HG03280 (cell line): Measurements from ENCODE around the gene YPEL1.
A peak's percentile ranks its signal among the peaks of the same experiment; 100 is the strongest.

ENCODE experiments used
- ATAC-seq: cut with Tn5 transposase; IDR thresholded peaks from one replicate; pipeline ENCODE4 v1.9.1; 2021; ENCODE audit warnings: mild to moderate bottlenecking, moderate library complexity; ENCODE audit not compliant: unreplicated experiment

Gene YPEL1, protein sequence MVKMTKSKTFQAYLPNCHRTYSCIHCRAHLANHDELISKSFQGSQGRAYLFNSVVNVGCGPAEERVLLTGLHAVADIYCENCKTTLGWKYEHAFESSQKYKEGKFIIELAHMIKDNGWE

DNA sequence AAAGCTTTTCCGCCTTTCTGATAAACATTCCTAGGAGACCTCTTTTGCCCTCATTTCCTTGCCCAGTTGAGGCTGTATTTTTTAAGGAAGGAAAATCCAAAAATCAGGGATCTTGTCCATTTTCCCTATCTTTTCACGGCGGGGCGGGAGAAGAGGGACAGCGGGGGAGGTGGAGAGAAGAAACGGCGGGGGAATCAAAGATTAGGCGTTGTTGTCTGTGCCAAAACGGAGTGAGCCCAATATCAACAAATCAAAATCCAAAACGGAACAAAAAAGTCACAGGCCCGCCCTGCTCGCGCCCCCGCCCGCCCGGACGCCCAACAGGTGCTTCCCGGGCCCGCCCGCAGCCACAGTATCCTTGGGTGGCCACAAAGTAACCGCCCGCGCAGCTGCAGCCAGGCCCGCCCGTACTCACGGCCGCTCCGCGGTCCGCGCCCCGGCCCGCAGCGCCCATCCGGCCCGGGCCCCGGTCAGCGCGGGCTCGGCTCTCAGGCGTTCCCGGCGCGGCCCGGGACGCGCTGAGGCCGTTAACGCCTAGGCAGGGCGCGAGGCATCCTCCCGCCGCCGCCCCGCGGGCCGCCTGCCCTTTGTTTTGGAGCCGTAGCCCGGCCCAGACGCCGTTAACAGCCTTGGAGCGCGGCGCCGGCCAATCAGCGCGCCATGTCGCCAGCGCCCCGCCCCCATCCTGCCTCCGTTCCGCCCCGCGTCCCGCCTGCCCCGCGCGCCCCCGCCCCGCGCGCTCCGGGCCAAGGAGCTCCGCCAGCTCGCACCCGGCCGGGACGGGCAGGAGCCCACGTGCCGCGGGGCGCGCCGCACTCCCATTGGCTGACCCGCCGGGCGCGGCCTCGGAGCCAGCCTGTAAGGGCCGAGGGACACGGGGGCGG is at the start of gene YPEL1:
YPEL1 (minus strand) TSS at position 595 of the 884 bp plus-strand sequence. CDS start 25,050 bp downstream, outside the sequence.
- peak; percentile 85 for ATAC-seq

DNA sequence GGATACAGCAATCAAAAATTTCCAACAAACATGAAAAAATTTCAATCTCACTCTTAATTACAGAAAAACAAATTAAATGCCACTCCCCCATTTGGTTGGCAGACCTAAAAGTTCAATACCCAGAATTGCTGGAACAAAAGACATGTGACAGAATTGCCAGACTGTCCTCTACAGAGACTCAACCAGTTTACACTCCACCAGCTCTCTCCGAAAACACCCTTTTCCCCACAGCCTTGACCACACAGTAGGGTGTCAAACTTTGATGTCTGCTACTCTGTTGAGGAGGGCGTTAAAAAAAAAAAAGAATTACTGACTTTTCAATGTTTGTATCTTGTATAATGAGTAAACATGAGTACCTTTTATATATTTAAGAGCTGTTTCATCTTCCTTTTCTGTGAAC is 44.7 kb upstream of the YPEL1 start:
- ATAC-seq = no peak

DNA sequence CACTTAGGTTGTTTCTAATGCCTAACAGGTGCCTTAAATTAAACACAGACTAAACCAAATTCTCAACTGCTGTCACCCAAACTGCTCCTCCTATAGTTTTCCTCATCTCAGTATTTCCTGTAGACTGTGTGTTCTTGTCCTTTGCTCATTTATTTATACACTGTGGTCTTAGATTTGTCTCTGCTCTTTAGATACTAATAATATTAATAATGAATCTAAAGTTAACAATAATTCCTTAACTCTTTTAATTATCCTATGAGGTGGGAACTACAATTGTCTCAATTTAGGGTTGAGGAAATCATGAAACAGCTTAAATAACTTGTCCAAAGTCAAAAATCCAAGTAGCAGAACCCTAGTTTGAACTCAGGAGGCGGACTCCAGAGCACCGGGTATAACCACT is 43.9 kb upstream of the YPEL1 start:
- ATAC-seq = no peak

DNA sequence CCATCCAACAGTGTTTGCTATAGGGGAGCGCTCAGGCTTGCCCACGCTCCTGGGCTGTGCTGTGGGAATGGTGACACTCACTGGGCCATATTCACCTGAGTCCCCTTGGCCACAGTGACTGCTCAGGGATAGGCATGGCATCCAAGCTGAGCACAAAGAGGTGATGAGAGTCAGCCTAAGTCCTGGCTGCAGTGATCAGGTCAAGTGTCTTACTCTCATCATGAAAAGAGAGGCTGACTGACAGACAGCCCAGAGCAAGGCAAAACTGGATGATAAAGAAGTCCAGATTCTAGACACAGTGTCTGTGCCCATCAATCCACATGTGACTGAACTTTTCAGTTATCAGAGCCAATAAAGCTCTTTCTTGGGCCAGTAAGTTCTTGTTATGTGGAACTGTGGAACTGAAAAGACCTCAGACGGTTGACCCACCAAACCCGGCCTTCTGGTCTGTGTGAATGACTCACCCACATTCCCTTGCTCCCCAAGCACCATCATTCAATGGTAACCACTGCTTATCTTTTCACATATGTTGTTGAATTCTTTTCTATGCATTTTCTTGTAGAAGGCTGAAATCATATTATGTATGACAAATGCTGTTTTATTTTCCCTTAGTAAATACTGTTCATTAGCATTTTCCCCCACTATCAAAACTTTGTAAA is 43.2 kb upstream of the YPEL1 start:
- ATAC-seq = no peak

DNA sequence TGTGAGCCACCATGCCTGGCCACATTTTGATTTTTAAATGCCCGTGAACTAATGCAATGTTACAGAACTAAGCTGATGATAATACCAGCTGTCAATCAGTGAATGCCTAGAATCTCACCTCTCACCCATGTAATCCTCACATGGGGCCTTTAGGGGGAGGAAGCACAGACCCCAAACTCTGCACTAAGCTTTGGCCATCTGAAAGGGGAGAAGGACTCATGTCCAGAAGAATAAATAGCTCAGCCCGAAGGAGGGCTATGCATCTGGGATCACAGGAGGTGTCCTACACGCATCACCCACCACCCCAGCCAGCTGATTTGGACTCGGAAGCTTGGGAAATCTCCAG is 36.0 kb upstream of the YPEL1 start:
- ATAC-seq = no peak

DNA sequence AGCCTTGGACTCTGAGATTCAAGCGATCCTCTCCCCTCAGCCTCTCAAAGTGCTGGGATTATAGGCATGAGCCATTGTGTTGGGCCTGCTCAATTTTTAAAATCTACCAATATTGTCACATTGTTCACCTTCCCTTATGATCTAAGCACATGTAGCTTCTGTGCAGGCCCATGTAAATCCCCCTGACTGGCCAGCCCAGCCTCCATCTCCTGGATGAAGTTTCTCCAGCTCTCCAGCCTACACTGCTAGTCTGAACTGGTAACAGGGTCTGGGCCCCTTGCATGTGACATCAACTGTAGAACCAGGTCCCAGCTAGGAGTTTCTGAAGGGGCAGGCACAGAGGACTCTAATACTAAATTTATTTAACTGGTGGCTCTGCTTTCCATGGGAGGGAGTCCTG is 32.8 kb upstream of the YPEL1 start:
- ATAC-seq = no peak

DNA sequence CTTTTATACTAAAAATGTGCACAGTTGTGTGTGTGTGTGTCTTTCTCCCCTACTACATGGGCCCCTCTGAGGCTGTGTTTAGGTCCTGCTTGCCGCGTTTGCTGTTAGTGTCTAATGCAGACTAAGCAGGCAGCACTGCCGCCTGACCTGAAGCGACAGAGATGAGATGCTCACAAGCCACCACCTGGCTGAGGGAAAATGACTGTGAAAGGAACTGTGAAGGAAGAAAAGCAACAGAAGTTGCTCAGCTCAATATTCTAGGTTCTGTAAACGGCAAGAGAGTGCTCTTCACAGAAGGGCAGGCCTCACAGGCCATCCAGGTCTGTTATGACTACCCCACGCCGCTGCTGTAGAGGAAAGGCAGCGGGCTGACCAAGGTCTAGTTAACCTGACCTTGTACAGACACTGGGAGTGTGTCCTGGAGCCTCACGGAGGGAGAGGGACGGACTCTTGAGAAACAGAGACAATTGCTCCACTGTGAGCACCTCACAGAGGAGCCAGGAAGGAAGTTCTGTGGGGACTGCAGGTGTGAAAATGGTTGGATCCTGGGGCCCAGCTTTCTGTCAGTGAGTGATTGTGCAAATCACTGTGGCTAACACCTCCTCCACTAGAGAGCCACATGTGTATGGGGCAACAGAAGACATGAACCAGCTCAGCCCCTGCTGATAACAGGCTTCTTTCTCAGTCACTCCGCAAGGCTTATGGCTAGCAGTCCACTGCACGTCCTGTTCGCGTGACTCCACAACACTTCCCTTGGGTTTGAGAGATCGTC is 31.3 kb upstream of the YPEL1 start:
- no peak for ATAC-seq

DNA sequence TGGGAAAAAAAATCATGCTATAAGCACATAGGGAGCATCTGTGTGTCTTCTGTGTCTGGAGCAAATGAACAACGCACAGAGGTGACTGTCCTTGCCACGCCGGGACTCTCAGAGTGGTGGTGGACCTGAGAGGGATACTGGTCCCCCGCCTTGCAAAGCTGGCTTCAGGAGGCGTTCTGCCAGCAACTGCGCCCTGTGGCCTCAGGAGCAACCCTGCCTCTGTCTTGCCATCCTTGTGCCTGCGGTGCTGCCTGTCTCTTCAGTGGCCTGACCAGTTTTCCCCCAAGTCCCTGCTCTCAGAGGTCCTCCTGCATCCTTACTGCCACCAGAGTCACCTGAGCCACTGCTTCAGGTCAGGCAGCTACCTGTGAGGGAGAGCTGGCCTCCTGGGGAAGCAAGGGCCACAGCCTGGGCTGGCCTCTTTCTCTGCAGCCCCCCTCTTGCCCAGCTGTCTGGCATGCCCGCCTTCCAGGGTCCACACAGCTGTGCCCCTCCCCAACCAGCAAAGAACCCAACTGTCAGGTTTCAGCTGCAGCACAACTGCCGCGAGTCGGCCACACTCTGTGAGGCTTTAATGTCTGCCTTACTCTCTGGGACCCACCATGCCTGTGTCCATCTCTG is 30.4 kb upstream of the YPEL1 start:
- ATAC-seq = no peak

DNA sequence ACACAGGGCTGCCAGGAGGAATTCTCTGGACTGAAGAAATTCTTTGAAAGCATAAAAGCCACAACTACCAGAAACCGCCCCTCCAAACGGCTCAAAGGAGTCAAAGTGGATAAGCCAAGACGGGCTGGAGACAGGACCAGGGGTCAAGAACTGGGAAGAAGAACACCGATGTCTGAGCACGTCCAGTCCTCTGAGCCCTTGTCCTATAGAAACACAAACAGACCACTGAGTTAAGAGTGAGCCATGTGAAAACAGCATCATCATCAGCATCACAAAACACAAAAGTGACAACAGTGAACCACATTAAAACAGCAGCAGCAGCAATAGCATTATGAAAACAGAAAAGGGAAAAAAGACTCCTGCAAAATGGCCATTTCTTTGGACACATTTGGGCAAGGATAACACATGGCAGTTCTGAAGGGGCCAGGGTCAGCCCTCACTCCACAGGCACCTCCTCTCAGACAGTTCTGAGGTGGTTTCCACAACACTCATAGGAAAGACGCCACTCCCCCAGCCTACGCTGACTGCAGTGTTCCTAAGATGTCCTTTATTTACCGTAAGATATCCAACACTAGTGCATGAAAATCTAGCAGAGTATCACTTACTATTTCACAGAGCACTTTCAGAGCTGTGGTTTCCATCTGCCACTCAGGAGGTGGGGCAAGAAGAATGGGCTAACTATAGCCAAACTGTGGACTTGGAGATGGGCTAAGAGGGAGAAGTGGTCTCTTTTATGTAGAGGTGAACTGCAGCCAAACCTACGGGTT is 28.6 kb upstream of the YPEL1 start:
- no peak for ATAC-seq

DNA sequence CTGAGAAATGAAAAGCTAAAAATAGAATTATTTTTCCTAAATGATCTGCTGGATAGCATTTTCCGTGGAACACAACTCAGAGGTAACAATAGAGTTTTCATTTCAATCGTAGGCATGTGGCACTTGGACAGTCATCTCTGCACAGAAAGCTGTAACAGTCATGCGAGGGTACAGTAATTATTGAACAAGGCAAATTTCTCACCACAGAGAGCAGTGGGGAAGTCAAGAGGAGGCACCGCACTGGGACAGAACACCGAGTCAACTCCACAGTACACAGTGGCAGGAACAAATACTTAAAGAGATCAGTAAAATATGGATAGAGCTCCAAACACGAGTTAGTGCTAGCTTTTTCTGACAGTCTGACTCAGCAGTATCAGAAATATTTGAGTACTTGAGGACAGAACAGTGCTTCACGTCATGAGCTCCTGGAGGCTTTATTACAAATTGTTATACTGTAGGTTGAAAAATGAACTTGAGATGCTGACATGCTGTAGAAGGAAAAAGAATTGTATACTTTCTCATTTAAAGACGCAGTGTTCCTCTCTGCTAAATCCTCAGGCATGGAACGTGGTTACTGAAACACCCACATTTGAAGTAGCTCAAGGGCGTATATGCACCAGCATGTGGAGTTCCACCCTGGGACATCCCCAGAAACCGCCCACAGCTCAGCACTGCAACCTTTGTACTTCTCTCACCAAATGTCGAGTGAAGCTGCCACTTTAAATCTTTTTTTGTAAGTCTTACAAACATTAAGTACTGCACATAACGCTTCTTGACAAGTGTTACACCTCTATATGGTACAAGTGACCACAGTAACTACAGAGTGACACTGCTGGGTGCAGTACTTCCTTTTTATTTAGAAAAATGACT is 27.4 kb upstream of the YPEL1 start:
- no peak for ATAC-seq

DNA sequence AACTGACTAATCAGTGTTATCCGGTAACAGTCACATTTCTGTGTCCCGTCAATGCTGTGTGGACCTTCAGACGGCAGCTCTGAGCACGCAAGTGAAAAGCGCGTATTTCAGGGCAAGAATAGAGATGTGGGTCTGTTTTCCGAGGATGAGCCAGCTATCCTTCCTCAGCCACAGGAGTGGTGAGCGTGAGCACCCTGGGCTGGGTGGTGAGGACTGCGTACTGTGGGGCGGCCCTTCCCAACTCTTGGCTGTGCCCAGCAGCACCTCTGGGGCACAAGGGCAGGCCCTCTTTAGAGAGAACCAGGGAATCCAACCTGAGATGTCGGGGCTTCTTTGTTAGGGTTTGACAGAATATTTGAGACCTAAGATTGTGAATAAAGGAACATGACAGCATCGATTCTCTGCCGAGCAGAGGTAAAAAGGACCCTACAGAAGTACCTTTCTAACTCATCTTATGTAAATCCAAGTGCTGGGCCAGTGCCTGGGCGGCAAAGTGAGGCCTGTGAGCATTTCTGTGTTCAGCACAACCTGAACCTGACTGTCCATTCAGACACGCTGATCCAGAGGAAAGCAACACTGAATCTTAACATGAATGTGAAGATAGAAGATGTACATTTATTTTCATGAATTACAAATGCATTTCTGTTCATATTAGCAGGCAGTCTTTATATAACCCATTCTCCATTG is 26.5 kb upstream of the YPEL1 start:
- no peak for ATAC-seq

DNA sequence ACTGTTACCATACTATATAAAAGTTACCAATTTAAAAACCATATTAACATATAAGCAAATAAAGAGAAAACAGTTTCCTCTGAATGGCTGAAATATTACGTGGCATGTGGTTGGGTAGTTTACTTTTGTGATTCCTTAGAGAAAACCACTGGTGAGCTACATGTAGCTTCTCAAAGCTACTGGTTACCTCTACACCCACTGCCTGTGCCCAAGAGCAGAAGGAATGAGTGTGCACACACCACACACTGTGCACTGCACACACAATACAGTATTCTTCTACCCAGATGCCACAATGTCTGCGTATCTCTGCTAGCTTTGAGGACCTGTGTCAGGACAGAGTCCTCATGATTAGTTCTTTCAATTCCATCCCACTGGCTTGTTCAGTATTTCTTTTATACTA is 25.5 kb upstream of the YPEL1 start:
- no peak for ATAC-seq

DNA sequence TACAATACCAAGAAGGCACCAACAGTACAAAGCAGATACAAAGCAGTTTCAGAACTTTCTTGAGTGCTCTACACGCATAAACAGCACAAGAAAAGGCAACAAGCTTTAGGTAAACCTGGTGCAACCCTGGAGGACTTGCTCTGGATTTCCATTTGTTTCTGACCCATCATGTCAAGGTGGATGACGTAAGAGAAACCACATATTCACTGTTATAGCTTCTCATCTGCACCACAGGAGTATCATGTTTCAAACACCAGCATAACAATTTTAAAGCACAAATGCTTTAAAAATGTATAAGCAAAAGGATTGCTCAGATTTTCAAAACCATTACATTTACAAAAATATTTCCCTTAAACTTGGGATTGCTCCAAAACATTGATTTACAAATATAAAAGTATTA is 25.0 kb upstream of the YPEL1 start:
- no peak for ATAC-seq

DNA sequence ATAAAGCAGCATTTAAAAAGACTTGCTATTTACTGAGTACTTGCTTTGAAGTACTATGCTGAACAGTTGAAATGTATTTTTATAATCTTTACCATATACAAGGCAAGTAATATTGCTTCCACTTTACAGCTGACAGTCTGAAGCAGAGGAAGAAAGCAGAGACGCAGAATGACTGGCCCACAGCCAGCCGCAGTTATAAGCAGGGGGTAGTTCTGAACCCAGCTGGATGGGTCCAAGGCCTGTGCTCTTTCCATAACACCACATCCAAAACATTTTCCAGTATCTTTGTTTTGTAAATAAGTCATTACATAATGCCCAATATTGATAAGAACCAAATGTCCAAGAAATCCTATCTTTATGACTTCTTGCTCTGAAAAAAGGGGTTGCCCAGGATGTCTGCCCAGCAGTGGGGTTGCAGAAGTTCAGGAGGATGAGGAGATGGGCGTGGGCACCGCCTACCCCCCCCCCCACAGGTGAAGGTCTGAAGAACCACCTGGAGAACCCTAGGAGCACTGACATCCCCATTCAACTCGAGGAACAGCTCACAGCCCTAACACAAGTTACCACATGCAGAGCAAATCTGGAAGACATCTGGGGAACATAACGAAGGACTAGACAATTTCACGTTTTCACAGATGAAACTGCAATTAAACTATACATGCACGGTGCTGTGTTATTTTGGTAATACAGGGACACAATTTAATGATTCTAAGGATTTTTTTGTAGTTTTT is 24.2 kb upstream of the YPEL1 start:
- ATAC-seq = no peak

DNA sequence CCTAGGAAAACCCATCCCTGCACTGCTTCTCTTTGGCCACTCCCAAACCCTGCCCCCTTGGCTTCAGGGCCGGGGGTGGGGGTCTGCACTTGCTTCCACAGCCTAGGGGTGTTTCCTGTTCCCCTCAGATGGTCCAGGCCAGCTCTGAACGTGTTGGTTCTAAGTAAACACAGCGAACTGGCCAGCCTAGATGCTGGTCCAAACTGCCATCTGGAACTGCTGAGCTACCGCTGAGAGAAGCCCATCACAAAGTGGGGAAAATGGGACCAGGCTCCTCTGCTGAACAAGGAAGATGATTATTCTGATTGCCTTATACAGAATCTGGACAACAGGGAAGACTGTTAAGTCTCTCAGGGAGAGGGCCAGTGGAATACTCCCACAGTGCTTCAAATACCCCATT is 23.5 kb upstream of the YPEL1 start:
- no peak for ATAC-seq

DNA sequence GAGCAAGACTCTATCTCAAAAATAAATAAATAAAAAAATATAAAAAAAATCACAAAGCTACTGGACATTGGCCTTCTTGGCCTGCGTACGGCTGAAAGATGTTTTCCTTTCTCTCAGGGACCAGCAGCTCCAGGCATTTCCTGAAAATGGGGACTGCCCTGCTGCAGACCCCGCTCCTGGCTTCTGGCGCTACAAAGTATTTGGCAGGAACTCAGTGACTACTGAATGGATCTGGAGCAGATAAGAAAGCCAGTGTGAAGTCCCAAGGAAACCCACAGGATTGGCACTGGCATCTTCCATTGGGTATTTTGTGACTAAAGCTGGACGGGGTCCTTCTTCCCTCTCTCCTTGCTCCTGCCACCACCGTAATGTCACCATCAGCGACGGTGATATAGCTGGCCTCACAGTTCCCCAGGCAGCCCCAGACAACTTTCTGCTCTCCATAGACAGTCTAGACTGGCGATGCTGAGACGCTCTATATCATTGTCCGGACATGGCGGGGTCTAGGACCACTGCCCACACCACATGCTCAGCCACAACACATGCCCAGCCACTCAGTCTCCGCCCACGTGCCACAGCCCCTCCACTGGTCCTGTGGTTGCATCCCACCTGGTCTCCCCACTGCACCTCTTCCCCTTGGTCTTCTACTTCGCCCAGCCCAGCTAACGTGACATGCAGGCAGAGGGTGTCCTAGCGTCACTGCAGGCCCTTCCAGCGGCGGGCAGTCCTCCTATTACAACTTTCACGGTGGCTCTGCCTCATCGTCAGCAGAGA is 22.7 kb upstream of the YPEL1 start:
- ATAC-seq = no peak

DNA sequence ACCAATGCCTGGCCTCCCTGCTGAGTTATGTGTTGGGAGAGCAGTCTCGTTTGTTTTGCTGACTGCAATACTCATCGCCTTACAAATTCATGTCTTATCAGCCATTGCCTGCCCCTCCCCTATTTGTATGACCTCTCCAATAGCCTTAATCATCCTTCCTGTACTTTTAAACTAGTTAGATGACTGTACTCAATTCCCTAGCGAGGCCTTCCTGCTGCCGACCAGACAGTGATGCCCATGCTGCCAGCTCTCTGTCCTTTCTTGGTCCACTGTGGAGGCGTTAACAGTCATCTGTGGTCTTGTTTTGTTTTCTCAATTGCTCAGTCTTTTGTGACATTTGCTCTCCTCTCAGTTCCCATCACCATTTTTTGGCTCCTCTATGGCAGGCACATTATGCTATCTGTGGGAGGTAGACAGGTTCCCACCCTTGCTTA is 20.3 kb upstream of the YPEL1 start:
- ATAC-seq = no peak
